HG03045 (cell line): Measurements from ENCODE around the gene INSYN1.
"Not testable (repeated sequence)": the region's sequence is repeated elsewhere in the genome, so short reads cannot be mapped to it uniquely, and the experiment has no call there.

ENCODE experiments used
- ATAC-seq: cut with Tn5 transposase; IDR thresholded peaks from one replicate; pipeline ENCODE4 v1.9.1; 2021; ENCODE audit warnings: mild to moderate bottlenecking, moderate library complexity; ENCODE audit not compliant: unreplicated experiment

INSYN1 gene, protein sequence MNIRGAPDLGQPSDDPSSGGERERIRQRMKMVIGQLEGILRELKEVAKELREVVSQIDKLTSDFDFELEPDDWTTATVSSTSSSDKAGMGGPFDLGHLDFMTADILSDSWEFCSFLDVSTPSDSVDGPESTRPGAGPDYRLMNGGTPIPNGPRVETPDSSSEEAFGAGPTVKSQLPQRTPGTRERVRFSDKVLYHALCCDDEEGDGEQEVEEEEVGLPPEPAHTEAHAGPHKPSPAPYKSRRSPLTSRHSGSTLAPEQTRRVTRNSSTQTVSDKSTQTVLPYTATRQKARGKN

DNA sequence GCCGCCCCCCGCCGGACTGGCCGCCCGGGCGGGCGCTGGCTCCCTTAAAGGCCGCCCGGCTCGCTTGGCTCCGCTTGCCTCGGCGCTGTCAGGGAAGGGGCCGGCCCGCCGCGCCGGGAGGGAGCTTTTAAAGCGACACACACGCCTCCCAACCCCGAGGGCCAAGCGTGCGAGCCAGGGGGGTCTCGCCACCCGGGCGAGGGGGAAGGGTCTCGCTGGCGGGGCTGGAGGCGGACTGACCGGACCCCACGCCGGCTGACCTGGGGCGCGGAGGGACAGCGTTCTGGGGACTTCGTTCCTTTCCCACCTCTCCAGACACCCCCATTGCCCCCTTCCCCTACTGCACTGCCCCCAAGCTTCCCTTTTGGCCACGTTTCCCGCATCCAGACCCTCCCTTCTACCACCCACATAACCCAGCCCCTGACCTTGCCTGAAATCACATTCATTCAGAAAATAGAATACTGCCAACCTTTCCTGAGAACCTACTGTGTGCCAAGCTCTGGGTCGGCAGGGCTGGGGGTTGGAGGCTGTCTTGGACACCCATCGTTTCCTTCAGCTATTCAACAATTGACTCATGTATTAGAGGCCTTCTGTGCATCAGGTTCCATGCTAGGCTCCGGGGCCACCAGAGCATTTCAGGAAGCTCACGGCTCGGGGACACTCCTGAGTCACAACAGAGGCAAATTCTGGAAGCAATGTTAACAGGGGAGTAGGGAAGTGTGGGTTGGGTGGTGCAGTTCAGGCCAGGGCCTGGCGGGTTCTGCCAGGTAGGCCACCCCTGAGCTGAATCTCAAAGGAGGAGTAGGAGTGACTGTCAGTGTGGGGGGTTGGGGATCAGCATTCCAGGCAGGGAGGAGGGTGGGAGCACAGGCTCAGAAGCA, at the start of gene INSYN1:
INSYN1 (minus strand) TSS at position 102 of the 881 bp plus-strand sequence. CDS start 2,221 bp downstream, outside the sequence.
- no peak for ATAC-seq

DNA sequence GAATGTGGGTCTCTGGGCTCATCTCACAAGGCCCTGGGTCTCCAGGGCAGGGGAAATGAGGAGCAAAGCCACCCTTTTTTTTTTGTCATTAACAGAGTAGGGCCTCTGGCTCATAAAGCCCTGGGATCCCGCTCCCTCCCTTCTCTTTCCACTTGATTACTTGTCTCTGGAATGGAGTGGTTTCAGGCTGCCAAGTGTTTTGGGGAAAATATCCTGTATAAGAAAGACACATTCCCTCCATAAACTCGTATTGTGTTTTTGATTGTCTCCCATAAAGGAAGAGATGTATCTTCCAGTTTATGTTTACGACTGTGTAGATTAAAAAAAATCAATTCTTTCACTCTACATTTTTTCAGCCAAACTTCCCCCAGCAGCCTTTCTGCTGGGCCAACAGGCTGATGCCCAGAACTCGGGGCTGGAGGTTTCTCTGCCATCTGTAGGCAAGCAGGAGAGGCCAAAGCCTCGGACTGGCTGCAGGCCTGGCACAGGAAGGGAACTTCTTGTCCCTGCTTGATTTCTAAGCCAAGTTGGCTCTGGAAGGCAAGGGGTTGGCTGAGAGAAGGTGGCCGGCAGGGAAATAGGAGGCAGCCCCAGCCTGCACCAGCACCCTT, 49.4 kb upstream of the INSYN1 start:
- no peak for ATAC-seq

DNA sequence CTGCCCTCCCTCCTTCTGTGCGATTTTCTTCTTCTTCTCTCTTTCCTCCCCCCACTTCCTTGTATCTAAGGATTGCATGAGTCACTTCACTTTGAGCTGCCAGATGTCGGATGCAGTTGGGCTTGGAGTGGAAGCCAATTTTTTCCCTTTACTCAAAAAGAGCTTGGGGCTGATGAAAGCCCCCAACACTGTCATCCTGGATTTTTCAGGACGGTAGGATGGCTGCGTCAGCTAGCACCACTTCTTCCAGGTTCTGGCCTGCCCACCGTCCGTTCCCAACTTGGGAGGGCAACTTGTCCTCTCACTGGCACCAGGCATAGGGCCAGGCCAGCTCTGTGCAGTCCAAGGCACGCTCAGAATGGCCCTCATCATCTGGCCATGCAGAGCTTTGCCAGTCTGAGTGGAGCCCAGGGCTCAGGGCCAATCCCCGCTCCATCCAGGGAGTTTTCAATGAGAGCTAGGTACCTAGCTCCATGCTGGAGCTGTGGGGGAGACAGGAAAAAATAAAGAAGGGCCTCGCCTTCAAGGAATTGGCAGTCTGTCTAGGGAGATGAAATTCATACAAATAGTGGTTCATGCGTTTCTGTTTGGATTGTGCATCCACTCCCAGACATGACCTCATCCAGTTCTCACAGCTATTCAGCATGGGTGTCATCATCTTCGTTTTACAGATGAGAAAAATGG, 47.7 kb upstream of the INSYN1 start:
- ATAC-seq, result no peak

DNA sequence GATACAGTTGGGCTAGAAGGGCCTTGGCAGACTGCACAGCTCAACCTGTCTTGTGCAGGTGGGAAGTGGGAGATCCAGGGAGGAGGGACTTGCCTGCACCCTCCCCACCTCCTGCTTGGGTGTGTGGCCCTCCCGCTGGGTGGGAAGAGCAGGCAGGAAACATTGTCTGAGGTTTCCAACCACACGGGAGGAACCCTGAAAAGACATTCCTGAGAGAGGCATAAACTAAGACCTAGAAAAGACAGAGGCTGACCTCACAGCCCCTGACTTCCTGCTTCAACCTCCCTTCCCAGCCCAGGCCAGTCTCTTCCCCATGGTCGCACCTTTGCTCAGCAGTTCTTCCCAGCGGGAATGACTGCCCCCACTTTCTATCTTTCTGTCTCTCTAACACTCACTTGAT, 46.3 kb upstream of the INSYN1 start:
- no peak for ATAC-seq

DNA sequence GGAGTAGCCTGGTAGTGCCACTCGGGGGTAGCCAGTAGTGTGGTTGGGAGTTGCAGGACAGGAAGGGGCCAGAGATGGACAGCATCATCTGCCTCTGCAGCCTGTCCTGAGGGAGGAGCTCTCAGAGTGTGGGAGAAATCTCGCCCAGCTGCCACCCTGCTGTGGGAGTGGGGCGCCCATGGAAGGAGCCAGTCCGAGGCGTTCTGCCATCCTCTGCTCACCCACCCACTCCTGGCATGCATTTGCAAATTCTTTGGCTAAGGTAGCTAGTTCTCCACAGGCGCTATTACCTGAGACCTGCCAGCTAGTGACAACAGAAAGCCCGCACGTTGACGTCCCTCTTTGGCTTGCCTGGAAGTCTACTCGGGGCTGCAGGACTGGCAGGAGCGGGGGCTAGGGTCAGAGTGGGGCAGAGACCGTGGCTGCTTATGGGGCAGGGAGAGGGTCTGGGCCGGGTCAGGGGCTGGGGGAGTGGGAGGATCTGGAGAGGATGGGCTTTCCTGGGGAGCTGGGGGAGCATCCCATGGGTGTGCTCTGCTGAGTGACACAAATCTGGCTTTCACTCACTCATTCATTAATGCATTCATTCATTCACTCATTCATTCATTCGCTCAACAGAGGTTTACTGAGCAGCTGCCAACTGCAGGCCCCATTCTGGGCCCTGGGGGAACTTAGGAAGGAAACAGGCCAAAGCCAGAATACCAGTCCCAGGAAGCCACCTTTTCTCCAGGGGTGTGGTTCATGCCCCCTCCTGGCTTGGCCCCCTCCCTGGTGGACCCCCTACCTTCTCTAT, 44.4 kb upstream of the INSYN1 start:
- no peak for ATAC-seq

DNA sequence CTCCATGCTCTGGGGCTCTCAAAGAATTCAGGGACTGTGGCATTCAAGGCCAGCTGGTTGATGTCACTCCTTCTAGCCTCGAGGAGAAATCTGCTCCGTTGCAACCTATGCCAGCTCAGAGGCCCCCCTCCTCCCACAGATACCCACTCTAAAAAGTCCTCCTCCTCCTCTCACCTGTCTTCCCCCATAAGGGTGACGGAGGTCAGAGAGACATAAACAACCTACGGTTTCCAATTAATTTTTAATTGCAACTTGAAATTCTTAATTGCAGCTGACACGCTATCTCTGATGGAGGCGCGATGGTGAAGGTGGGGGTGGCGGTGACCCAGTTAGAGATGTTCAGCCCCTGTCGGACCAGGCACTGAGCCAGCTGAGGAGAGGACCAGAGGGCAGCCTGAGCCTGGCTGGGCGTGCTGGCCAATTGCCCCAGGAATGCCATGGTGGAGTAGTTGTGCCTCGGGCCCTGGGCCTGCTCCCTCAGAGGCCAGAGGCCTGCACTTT, 43.2 kb upstream of the INSYN1 start:
- ATAC-seq, result no peak

DNA sequence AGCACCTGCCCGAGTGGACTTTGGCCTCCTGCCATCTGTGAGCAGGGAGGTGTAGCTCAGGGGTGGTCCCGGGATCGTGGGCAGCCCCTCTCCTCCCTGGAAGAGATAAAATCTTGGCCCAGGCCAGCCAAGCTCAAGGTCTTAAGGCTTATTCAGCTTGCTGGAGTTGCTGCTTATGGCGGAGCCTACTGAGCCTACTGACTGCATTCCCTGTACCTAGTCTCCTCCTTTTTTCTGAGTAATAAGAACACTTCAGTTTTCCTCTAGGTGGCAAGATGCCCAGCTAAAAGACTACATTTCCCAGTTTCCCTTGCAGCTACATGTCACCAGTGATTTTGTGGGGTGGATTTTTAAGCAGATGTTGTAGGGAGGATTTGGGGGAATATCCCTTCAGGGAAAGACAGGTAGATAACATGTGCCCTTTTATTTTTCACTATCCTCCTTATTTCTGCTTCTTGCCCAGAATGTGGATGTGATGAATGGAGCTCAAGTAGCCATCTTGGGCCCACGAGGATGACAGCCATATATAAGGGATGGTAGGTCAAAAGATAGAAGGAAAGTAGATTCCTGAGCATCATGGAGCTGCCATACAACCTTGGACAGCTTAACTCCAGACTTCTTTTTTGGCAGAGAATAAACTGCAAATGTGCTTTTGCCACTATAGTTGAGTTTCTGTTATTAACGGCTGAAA, 41.4 kb upstream of the INSYN1 start:
- no peak for ATAC-seq

DNA sequence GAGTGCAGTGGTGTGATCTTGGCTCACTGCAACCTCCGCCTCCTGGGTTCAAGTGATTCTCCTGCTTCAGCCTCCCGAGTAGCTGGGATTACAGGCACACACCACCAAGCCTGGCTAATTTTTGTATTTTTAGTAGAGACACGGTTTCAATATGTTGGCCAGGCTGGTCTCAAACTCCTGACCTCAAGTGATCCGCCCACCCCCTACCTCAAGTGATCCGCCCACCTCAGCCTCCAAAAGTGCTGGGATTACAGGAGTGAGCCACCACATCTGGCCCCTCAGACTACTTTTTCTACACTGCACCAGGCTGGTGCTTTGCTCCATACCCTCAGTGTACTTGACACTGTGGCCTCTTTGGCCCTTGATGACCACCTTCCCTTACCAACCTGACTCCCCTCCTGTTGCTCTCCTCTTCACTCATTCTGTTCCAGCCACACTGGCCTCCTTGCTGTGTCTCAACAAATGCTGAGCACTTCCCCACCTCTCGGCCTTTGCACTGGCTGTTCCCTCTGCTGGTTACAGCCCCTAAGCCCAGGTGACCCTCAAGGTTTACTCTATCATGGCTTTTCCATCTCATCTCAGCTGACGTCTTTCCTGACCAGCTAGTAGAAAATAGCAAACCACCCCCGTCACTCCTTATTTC, 39.9 kb upstream of the INSYN1 start:
- not testable (repeated sequence) for ATAC-seq

DNA sequence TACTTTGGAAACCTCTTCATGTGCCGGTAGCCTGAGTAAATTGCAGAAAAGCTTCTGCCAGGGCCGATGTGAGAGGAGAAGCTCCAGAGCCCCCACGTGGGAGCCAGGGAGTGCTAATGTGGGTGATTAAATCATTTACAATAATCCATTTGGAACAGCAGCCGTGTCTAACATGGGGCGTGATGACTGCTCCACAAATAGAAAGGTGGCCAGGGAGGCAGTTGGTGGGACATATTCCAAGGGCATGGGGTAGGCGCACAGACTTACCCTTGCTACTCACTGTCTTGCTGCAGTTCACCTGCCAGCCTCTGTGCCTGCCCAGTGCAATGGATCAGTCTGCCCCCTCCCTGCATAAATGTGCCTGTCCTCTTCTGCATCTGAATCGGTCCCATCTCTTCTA, 39.3 kb upstream of the INSYN1 start:
- ATAC-seq, result no peak

DNA sequence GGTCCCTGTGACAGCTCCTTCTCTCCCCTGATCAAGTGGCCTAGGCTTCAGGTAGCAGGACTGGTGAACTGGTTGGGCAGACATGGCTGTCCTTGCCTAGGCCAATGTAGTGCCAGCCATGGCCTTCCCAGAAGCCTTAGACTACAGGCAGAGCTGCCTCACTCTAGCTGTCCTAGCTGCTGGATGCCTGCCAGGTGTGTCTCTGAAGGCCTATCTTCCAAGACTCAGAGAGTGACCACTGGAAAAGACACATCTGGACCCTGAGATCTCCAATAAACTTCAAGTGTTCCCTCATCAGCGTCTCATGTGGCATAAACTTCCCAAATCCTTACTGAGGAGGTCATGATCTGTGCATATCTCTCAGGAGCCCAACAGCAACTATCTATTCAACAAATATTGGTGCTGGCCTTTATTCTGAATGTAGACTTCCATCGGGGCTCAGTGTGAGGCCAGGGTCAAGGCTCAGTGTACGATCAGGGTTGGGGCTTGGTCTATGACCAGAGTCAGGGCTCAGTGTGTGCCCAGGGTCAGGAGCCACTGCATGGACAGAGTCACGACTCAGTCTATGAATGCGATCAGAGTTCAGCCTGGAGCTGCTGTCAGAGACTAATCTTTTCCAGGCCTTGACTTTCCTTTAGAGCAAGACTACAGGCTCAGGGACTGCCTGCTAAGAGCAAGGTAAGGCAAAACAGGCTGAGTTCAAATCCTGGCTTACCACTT, 36.5 kb upstream of the INSYN1 start:
- no peak for ATAC-seq

DNA sequence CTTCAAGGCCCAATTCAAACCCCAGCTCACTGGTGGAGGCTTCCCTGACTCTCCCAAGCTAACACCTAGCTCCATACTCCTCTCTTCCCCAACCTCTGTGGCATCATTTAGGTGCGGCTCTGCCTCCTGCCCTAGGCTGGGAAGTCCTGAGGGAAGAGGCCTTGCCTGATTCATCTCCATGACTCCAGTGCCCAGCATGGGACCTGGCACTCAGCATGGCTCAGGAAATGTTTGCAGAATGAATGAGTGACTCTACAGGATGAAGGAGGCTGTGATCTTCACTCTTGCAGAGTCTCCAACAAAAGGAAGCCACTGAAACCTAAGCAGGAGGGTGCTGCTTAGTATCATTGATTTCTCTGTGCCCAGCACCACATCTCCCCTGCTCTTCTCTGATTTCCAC, 34.5 kb upstream of the INSYN1 start:
- ATAC-seq, result no peak

DNA sequence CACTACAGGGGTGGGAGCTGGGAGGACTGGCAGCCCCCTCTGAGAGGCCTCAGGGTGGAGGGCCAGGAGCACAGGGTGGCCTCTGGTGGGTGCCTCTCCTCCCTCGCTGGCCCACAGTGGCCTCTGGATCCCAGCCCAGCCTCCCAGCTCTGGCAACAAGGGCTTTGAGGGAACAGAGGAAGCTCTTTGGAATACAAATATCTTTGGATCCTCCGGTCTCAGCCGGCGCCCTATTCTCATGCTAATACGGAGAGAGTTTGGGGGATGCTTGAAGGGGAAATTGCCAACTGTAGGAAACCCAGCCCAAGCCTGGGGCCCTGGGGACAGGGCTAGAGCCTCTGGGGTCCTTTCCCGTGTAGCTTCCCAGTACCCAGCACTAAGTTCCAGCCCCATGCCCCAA, 33.4 kb upstream of the INSYN1 start:
- no peak for ATAC-seq

DNA sequence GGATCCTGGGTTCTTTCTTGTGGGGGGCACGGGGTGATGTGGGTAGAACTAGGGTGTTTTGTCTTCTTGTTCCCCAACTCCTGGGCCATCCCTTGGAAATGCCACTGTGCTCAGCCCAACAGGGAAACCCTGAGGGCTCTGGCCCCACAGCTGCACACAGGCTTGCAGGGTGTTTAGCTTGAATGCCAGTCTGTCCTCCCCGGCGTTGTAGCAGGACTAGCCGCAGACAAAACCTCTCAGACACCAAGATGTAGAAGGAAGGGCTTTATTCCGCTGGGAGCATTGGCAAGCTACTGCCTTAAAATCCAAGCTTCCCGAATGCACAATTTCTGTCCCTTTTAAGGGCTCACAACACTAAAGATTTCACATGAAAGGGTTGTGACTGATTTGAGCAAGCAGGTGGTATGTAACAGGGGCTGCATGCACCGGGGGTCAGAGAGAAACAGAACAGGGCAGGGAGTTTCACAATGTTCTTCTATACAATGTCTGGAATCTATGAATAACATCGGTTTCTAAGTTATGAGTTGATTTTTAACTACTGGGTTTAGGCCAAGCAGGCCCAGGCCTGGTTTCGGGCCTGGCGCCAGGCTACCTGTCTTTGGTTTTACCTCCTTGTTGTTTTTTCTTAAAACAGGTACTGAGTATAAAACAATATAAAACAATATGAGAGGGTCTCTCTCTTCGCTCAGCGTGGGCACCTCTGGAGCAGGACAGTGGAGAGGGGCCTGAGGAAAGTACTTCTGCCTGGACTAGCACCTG, 32.3 kb upstream of the INSYN1 start:
- ATAC-seq, result not testable (repeated sequence)

DNA sequence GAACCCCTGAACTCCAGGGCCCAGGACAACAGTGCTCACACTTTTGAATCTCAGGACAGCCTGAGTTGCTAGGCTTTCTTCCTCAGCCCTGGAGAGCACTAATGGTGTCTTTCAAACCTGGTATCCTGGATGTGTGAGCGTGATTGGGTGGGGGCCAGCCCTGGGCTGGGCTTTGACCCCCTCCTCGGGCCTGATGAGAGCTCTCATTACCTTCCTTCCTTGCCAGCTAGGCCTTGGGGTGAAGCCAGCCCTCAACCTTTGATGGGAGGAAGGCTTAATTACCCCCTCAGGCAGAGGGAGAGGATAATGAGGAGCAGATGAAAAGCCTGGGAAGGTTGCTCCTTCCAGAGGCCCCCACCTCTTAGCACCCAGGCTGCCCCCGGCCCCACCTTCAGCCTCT, 31.1 kb upstream of the INSYN1 start:
- ATAC-seq, result no peak

DNA sequence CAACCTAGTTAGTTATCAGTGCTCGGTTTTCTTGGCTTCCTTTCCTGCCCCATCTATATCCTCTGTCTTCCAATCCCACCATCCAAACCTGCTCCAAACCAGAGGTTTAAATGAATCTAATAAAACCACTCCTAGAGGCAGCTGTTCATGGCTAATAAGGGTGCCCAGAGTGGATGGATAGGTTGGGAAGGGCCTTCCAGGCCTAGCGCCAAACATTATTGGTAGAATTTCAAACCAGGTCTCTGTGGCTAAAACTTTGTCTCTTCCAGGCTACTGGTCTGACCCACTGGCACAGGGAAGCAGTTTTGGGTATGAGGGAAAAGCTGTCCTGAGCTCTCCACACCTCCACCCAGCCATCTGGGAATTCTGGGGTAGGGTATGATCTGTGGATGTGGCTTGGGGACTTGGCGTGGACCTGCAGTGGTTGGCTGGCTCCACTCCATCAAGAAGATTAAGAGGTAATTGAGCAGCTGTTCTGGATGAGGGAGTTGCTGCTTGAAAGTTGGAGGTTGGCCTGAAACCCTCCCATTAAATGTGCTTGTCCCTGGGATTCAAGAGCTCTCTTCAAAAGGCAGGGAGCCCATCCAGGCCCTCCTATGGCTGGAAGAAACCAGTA, 29.3 kb upstream of the INSYN1 start:
- ATAC-seq, result no peak

DNA sequence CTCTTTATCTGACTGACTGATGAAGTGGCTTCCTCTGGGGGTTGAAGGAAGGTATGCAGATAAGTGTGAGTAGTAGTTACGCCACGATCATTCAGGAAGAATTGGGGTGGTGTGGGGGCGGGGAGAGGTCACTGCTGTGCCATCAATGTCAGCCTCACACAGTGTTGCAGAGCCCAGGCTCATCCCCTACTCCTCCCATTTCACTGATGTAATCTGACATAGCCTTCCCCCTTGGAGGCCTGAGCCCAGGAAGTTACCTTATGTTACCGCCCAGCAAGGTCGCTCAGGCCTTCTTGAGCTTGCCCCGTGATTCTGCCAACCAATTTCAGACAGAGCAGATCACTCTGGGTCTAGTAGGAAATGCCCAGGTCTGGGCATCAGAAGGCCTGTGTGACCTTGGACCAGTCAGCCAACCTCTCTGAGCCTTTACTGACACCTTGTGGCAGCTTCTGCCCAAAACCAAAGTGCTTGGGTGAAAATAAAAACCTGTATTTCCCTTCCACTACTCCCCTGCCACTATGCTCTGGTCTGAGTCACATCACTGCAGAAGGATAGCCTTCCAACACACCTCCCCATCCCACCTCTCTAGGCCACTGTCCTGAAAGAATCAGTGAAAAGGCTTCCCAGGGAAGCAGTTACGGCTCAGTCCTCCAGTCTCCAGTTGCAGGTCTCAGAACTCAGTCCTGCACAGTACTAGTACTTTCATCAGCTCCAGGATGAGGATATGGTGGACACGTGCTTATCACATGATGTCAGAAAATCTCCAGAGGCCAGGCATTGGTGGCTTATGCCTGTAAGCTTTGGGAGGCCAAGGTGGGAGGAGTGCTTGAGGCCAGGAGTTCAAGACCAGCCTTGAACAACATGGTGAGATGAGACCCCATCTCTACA, 28.1 kb upstream of the INSYN1 start:
- no peak for ATAC-seq
